Measurements from ENCODE around the gene ALDH1A1. TPM values are rescaled to one million over a fixed set of nuclear protein-coding genes. Genes with fewer than 3 reads are reported as not detected.

Gene ALDH1A1
- total RNA-seq, 1 donor from 2014 or later, result 212 TPM

DNA sequence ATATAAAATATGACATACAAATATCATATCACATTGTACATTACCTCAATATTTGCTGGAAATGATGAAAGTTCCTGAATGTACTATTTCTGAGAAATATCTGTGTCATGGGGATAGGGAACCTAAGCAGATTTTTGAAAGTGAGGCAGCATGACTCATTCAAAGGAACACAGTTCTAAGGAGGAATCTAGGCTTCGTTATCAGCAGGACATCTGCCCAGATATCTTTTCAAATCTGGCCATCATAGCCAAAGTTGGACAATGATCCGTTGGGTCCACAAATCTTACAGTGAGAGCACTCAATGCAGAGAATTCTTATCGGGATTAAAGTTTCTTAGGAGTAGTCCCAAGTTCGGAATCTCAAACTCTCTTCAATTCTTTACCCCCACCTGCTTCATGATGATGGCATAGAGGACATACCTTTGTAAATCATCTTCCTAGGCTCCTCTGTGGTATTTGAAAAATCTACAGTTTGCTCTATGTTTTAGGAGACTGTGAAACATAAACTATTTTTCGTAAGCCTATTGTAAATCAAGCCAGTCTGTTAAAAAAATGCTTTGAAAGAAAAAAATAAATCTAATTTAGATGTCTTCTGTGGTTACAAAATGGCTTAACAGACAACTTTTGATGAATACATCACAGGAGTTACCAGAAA lies 29.4 kb upstream of the ALDH1A1 start:
- H3K4me1 ChIP-seq, result no peaks in the 10 kb centered on the region
- intact Hi-C loops (cut with DNase I), result no loop called here

GRCh38 chr9:72981433-72981832 lies 28.6 kb upstream of the ALDH1A1 start:
- DNase-seq (no peak), ATAC-seq (no peak)
- Histone ChIP-seq H3K9me3 (no peaks in the 10 kb centered on the region), H3K36me3 (no peaks in the 10 kb centered on the region), H3K27me3 (no peaks in the 10 kb centered on the region), H3K4me3 (no peak overlapping the region), H3K27ac (no peak overlapping the region), H3K4me1 (no peaks in the 10 kb centered on the region)
- no peak for TF ChIP-seq CTCF (IDR thresholded peaks at IDR 0.05)
- intact Hi-C loops (cut with DNase I), result no loop called here

More for the DNA sequence above, 29.4 kb upstream of the ALDH1A1 start:
- Histone ChIP-seq H3K36me3 (no peaks in the 10 kb centered on the region), H3K27me3 (no peaks in the 10 kb centered on the region), H3K27ac (no peak overlapping the region), H3K9me3 (no peaks in the 10 kb centered on the region), H3K4me3 (no peak overlapping the region)
- ATAC-seq, result no peak
- DNase-seq, result no peak
- no peak for TF ChIP-seq CTCF (IDR thresholded peaks at IDR 0.05)

- no peak for TF ChIP-seq CTCF (IDR thresholded peaks at IDR 0.05)
- Histone ChIP-seq H3K4me3 (no peak overlapping the region), H3K27ac (no peak overlapping the region), H3K27me3 (no peaks in the 10 kb centered on the region), H3K4me1 (no peaks in the 10 kb centered on the region), H3K9me3 (no peaks in the 10 kb centered on the region), H3K36me3 (no peaks in the 10 kb centered on the region)
- DNase-seq (no peak), ATAC-seq (no peak)
- intact Hi-C loops (cut with DNase I), result no loop called here
Measured at GRCh38 chr9:72980600-72981265, 27.9 kb upstream of the ALDH1A1 start.

GRCh38 chr9:72980183-72980582 lies 27.3 kb upstream of the ALDH1A1 start:
- no peak overlapping the region for H3K4me3 ChIP-seq
- no peaks in the 10 kb centered on the region for H3K36me3 ChIP-seq
- H3K27me3 ChIP-seq, result no peaks in the 10 kb centered on the region
- no peaks in the 10 kb centered on the region for H3K9me3 ChIP-seq
- no peak overlapping the region for H3K27ac ChIP-seq
- DNase-seq (no peak), ATAC-seq (no peak)
- TF ChIP-seq CTCF (IDR thresholded peaks at IDR 0.05), result no peak
- H3K4me1 ChIP-seq, result no peaks in the 10 kb centered on the region
- intact Hi-C loops (cut with DNase I), result no loop called here

DNA sequence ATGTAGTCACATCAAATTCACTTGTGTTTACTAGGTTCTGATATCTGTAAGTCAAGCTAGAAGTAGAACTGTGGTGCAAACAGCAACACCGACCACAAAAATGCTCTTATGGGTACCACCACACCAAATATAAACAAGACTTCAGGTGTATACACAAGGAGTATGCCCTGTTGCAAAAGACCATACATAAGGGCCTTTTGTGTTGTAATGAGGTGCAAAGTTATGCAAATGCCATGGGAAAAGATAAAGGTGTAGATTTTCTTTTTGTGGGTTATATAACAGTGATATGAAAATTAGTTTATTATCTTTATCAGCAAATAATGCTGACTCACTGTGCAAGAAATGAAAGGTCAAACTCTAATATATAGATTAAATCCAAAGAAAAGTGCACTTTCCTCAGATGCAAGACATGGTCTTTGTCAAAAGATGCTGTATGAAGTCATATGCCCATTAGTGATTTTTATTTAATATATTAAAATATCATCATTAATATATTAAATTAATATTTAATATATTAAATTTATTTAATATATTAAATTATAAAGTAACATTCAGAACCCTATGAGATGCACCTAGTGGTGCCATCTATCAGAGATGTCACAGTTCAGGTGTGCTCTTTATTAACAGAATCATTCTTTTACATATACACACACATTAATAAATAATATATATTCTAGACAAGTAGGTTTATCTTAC lies 26.7 kb upstream of the ALDH1A1 start:
- H3K36me3 ChIP-seq, result no peaks in the 10 kb centered on the region
- no peaks in the 10 kb centered on the region for H3K9me3 ChIP-seq
- no peak overlapping the region for H3K27ac ChIP-seq
- DNase-seq (no peak), ATAC-seq (peak; percentile 87)
- intact Hi-C loops (cut with DNase I), result no loop called here
- no peaks in the 10 kb centered on the region for H3K27me3 ChIP-seq
- H3K4me1 ChIP-seq, result no peaks in the 10 kb centered on the region
- H3K4me3 ChIP-seq, result no peak overlapping the region
- TF ChIP-seq CTCF (IDR thresholded peaks at IDR 0.05), result no peak

Data from upper lobe of right lung (tissue), 1 donor.